Measurements from ENCODE around the gene SYMPK. TPM values are rescaled to one million over a fixed set of nuclear protein-coding genes. Genes with fewer than 3 reads are reported as not detected.

Gene SYMPK
- total RNA-seq, 4 donors from 2014 or later, result 25.5 to 35.6 (median 30.8) TPM

- no peak for ATAC-seq
- WGBS, 2 donors (ENCODE audit: low coverage in 1 of 2), result 62 to 70% methylated on average over 3 to 4 of the region's 10 CpGs
These were observed 41.4 kb downstream of the SYMPK start for GRCh38 chr19:45821570-45821969.

DNA sequence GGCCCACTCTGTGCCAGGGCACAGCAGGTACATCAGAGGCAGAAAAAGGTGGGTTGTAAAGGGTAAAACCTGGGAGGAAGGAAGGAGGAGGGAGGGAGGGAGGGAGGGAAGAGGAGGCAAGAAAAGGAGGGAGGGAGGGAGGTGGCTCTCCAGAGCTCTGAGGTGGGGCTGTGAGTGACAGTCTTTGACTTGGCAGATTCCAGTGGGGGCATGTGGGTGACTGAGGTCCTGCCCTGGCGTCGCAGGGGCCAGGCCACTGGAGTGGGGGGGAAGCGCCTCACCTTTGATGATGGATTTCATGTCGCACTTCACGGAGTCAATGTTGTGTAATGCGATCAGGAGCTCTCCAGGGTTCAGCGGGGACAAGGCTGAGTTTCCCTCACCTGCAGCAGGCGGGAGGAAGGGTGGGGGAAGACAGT, 41.8 kb downstream of the SYMPK start:
- Histone ChIP-seq H3K36me3 (peaks cover 0 to 82% of the 10 kb centered on the region in 2 donors), H3K27ac (no peak overlapping the region), H3K9me3 (no peaks in the 10 kb centered on the region), H3K27me3 (peaks cover 4% of the 10 kb centered on the region), H3K4me3 (no peak overlapping the region), H3K4me1 (peaks cover 0 to 23% (median 5%) of the 10 kb centered on the region in 3 donors)
- no peak for ATAC-seq
- WGBS, 2 donors (ENCODE audit: low coverage in 1 of 2), result 54% methylated on average over 8 of the region's 8 CpGs; no CpG with 5 or more reads in 1 of the 2 donors
- TF ChIP-seq, protein P1, sequence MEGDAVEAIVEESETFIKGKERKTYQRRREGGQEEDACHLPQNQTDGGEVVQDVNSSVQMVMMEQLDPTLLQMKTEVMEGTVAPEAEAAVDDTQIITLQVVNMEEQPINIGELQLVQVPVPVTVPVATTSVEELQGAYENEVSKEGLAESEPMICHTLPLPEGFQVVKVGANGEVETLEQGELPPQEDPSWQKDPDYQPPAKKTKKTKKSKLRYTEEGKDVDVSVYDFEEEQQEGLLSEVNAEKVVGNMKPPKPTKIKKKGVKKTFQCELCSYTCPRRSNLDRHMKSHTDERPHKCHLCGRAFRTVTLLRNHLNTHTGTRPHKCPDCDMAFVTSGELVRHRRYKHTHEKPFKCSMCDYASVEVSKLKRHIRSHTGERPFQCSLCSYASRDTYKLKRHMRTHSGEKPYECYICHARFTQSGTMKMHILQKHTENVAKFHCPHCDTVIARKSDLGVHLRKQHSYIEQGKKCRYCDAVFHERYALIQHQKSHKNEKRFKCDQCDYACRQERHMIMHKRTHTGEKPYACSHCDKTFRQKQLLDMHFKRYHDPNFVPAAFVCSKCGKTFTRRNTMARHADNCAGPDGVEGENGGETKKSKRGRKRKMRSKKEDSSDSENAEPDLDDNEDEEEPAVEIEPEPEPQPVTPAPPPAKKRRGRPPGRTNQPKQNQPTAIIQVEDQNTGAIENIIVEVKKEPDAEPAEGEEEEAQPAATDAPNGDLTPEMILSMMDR (IDR thresholded peaks at IDR 0.05), result no peak
- TF ChIP-seq POLR2A (IDR thresholded peaks at IDR 0.05) (no peak), EP300 (IDR thresholded peaks at IDR 0.05) (no peak), POLR2AphosphoS5 (IDR thresholded peaks at IDR 0.05) (no peak)

More at GRCh38 chr19:45821570-45821969, 41.4 kb downstream of the SYMPK start:
- no peak for TF ChIP-seq POLR2AphosphoS5 (IDR thresholded peaks at IDR 0.05)
- no peak for TF ChIP-seq POLR2A (IDR thresholded peaks at IDR 0.05)
- TF ChIP-seq, protein P1 (IDR thresholded peaks at IDR 0.05), result no peak
- no peak for TF ChIP-seq EP300 (IDR thresholded peaks at IDR 0.05)
- no peak overlapping the region for H3K27ac ChIP-seq
- H3K4me3 ChIP-seq, result no peak overlapping the region
- H3K36me3 ChIP-seq, result peaks cover 0 to 86% of the 10 kb centered on the region in 2 donors
- no peaks in the 10 kb centered on the region for H3K9me3 ChIP-seq
- peaks cover 0 to 19% (median 4%) of the 10 kb centered on the region in 3 donors for H3K4me1 ChIP-seq
- no peaks in the 10 kb centered on the region for H3K27me3 ChIP-seq

DNA sequence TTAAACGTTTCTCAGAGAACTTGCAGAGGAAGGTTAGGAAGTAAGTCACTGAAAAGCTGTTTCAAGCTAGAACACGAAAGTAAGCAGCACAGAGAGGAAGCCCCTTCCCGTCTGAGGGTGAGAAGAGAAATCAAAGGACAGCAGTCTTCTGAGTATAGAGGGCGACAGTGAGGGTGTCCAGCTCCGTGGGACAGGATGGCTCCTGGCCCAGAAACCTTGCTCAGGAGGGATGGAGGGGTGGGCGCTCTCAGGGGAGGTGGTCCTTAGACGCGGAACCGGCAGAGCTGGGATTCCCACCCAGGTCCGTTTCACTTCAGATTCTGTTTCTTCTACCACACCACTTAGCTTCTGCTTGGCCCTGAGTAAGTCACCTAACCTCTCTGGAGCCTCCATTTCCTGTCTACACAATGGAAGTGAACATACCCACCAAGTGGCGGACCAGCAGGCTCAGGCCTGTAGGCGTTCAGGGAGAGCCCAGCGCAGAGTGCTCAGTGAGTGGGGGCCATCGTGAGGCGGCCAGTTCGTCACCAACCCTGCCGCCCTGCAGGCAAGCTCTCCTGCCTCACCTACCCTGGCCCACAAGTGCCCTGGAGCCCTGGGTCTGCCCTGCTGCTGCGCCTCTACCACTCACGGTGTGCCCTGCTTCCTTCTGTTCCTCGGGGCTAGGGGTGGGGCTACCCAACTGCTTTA, 42.4 kb downstream of the SYMPK start:
- ATAC-seq, result no peak
- peaks cover 0 to 76% of the 10 kb centered on the region in 2 donors for H3K36me3 ChIP-seq
- 56 to 59% methylated on average over 6 to 9 of the region's 20 CpGs for WGBS, 2 donors (ENCODE audit: low coverage in 1 of 2)

GRCh38 chr19:45819769-45820168, 43.2 kb downstream of the SYMPK start:
- Histone ChIP-seq H3K4me3 (no peak overlapping the region), H3K27me3 (peaks cover 18% of the 10 kb centered on the region), H3K36me3 (peaks cover 0 to 68% of the 10 kb centered on the region in 2 donors), H3K27ac (no peak overlapping the region), H3K4me1 (peaks cover 0 to 34% (median 17%) of the 10 kb centered on the region in 3 donors), H3K9me3 (no peaks in the 10 kb centered on the region)
- TF ChIP-seq, protein P1 (IDR thresholded peaks at IDR 0.05), result no peak
- TF ChIP-seq POLR2AphosphoS5 (IDR thresholded peaks at IDR 0.05) (no peak), POLR2A (IDR thresholded peaks at IDR 0.05) (no peak), EP300 (IDR thresholded peaks at IDR 0.05) (no peak)
- no peak for ATAC-seq
- 60% methylated on average over 1 of the region's 6 CpGs; no CpG with 5 or more reads in 1 of the 2 donors for WGBS, 2 donors (ENCODE audit: low coverage in 1 of 2)

More for the DNA sequence above, 42.4 kb downstream of the SYMPK start:
- Histone ChIP-seq H3K9me3 (no peaks in the 10 kb centered on the region), H3K4me1 (peaks cover 0 to 29% (median 10%) of the 10 kb centered on the region in 3 donors), H3K27ac (no peak overlapping the region), H3K4me3 (no peak overlapping the region), H3K27me3 (peaks cover 10% of the 10 kb centered on the region)
- no peak for TF ChIP-seq POLR2AphosphoS5 (IDR thresholded peaks at IDR 0.05)
- no peak for TF ChIP-seq POLR2A (IDR thresholded peaks at IDR 0.05)
- TF ChIP-seq, protein P1 (IDR thresholded peaks at IDR 0.05), result no peak
- no peak for TF ChIP-seq EP300 (IDR thresholded peaks at IDR 0.05)

Measured in gastroesophageal sphincter (tissue), 4 donors.